Activated CD4-positive, alpha-beta T cell treated with anti-CD3 and anti-CD28 coated beads for 36 hours (primary cell): Measurements from ENCODE around the gene GPR31. TPM values are rescaled to one million over a fixed set of nuclear protein-coding genes. Genes with fewer than 3 reads are reported as not detected.

Experiments
- ATAC-seq: fragments of 200-7000 bp; cut with Tn5 transposase; one replicate; pipeline ENCODE4 v1.10.0; 2021; ENCODE audit warnings: mild to moderate bottlenecking, moderate library complexity
- CTCF ChIA-PET: fragments of 350-600 bp; sonication (Branson Sonifier 250); formaldehyde crosslinking; loops from one replicate; lab custom pipeline; 2021; ENCODE audit warnings: antibody characterized with exemption; lab: Charles Lee
- POLR2A ChIA-PET: fragments of 350-600 bp; sonication (Branson Sonifier 250); formaldehyde crosslinking; loops from one replicate; lab custom pipeline; 2021; ENCODE audit warnings: antibody characterized with exemption, inconsistent platforms; lab: Charles Lee
- DNase-seq: peaks from one replicate; pipeline ENCODE4 v3.0.0-alpha.2; 2020
- H3K27ac Mint-ChIP-seq: one replicate; pipeline ENCODE4 v1.8.0; 2021; ENCODE audit warnings: mixed read lengths
- H3K27me3 Mint-ChIP-seq: one replicate; pipeline ENCODE4 v1.8.0; 2021; ENCODE audit warnings: mixed read lengths
- H3K36me3 Mint-ChIP-seq: one replicate; pipeline ENCODE4 v1.8.0; 2021; ENCODE audit warnings: low read depth, mixed read lengths
- H3K4me1 Mint-ChIP-seq: one replicate; pipeline ENCODE4 v1.8.0; 2021; ENCODE audit warnings: mixed read lengths
- H3K4me3 Mint-ChIP-seq: one replicate; pipeline ENCODE4 v1.8.0; 2021; ENCODE audit warnings: mild to moderate bottlenecking, moderate library complexity, mixed read lengths
- H3K9me3 Mint-ChIP-seq: one replicate; pipeline ENCODE4 v1.8.0; 2021; ENCODE audit warnings: low read depth, mixed read lengths
- intact Hi-C, 2 experiments: fragments of 100-400 bp; cut with DNase I in 1 of 2; cut with micrococcal nuclease in 1 of 2; formaldehyde crosslinking; loops; one replicate each; pipeline versions ENCODE4 v1.14.2 to v1.15.1; 2022 to 2024; cut with DNase I, micrococcal nuclease
- total RNA-seq, 2 experiments: library from RNA; stranded (reverse); gene quantifications; one replicate each; pipeline ENCODE4 v1.2.3, GENCODE V29; 2021

GPR31 gene
- total RNA-seq, 2 experiments from 2014 or later, result not detected

- ChIA-PET POLR2A (no interaction called here), CTCF (no interaction called here)
- Mint-ChIP-seq H3K27ac (no peak overlapping the region), H3K9me3 (no peaks in the 10 kb centered on the region), H3K4me3 (no peak overlapping the region), H3K27me3 (no peaks in the 10 kb centered on the region), H3K36me3 (no peaks in the 10 kb centered on the region), H3K4me1 (peaks cover 40% of the 10 kb centered on the region)
- DNase-seq (no peak), ATAC-seq (no peak)
- intact Hi-C loops, result no loop called here
Measured at GRCh38 chr6:167124753-167125152, 33.0 kb downstream of the GPR31 start.

GRCh38 chr6:167122827-167123657 lies 34.7 kb downstream of the GPR31 start, which contains the start of gene CCR6:
Gene CCR6 (plus strand): TSS chr6:167123096. CDS start chr6:167136135, 13,039 bp downstream.
- ATAC-seq (no peak), DNase-seq (no peak)
- Mint-ChIP-seq H3K9me3 (no peaks in the 10 kb centered on the region), H3K27ac (peak within 1 kb of the TSS; percentile 2), H3K4me3 (no peak within 1 kb of the TSS), H3K27me3 (no peaks in the 10 kb centered on the region), H3K36me3 (no peaks in the 10 kb centered on the region), H3K4me1 (peaks cover 53% of the 10 kb centered on the region)
- intact Hi-C loops, result no loop called here
- CTCF ChIA-PET, result interaction anchor here (0.7 to 1.5 kb wide), 3 partner anchors 11 to 19 kb away, joined by 3 read pairs; no protein-coding TSS in a partner anchor
- POLR2A ChIA-PET, result no interaction called here

- POLR2A ChIA-PET, result no interaction called here
- intact Hi-C loops, result no loop called here
- no peaks in the 10 kb centered on the region for H3K9me3 Mint-ChIP-seq
- H3K4me3 Mint-ChIP-seq, result no peak overlapping the region
- H3K27ac Mint-ChIP-seq, result peak overlapping the region; percentile 2
- peaks cover 58% of the 10 kb centered on the region for H3K4me1 Mint-ChIP-seq
- no peak for ATAC-seq
- DNase-seq, result no peak
- CTCF ChIA-PET, result interaction anchor here (0.5 to 1.5 kb wide), 6 partner anchors 12 to 234 kb away, joined by 3 read pairs; no protein-coding TSS in a partner anchor
- H3K36me3 Mint-ChIP-seq, result no peaks in the 10 kb centered on the region
- no peaks in the 10 kb centered on the region for H3K27me3 Mint-ChIP-seq
Measured at GRCh38 chr6:167122041-167122826, 35.5 kb downstream of the GPR31 start.

DNA sequence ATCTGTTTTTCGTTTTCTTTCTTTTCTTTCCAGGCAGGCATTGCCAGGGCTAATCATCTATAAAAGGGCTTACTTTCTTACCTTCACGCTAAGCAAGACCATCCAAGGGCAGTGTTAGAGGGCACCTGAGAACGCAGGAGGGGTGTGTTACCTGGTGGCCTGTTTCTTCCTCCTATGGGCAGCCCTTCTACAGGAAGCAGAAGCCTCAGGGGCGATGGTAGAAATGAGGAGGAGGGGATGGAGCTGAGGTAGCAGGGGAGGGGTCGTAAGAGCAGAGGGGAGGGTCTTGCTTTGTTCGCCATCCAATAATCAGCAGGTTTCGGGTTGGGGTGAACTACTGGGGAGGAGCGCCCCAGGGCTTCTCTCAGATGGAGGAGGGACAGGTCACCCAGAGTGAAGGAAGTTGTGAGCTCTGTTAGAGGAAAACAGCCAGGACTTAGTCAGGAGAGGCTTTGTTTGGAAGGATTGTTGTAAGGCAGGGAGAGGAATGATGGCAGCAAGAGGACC lies 36.4 kb downstream of the GPR31 start:
- intact Hi-C loops, result no loop called here
- Mint-ChIP-seq H3K36me3 (no peaks in the 10 kb centered on the region), H3K4me3 (no peak overlapping the region), H3K4me1 (peaks cover 58% of the 10 kb centered on the region), H3K27ac (peak overlapping the region; percentile 70), H3K27me3 (no peaks in the 10 kb centered on the region), H3K9me3 (no peaks in the 10 kb centered on the region)
- ChIA-PET CTCF (interaction anchor here (0.5 to 1.0 kb wide), 6 partner anchors 15 to 234 kb away, joined by 3 to 4 read pairs (median 3); no protein-coding TSS in a partner anchor), POLR2A (no interaction called here)
- DNase-seq (no peak), ATAC-seq (no peak)

GRCh38 chr6:167120583-167120903 lies 37.2 kb downstream of the GPR31 start:
- CTCF ChIA-PET, result interaction anchor here (0.7 to 1.0 kb wide), 3 partner anchors 14 to 94 kb away, joined by 3 to 4 read pairs (median 3); no protein-coding TSS in a partner anchor
- H3K36me3 Mint-ChIP-seq, result no peaks in the 10 kb centered on the region
- H3K27ac Mint-ChIP-seq, result no peak overlapping the region

DNA sequence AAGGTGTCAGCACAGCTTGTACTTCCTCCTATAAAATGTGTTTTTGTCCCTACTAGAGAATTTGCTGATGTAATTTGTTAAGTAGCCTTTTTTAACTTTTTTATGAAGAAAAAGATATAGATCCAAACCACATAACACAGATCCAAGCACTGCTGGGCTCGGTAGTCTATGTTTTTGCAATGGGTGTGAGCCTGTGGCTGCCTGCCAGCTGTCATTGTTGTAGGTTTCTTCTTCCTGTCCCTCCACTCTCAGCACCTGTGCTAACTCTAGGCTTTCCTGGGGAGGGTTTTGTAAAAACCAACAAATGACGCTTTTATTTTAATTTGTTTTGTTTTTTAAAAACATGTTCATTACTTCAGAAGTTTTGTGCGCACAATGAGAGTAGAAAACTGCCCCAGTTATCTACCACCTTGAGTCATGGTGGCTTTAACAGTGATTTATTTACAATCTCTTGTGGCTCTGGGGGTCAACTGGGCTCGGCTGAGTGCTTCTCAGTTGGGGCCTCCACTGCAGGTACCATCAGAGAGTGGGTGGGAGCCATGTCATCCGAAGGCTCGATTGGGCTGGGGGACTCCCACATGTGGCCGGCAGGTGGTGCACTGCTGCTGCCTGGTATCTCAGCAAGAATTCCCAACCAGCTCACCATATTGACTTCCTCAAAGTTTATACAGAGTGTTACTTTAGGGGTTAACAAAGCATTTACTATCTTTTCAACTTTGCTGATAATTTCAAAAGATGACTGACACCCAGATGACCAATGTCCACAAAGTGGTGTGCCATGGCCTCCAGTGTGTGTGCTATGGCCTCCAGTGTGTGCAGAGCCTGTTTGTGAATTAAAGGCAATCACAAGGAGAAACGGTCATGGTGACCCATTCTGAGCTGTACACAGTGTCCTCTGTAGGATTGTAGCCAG lies 37.9 kb downstream of the GPR31 start:
- no peak overlapping the region for H3K27ac Mint-ChIP-seq
- H3K27me3 Mint-ChIP-seq, result no peaks in the 10 kb centered on the region
- no peaks in the 10 kb centered on the region for H3K36me3 Mint-ChIP-seq
- intact Hi-C loops, result no loop called here
- peaks cover 68% of the 10 kb centered on the region for H3K4me1 Mint-ChIP-seq
- ChIA-PET POLR2A (no interaction called here), CTCF (interaction anchor here (1.0 kb wide), 1 partner anchor 13 kb away, joined by 4 read pairs; no protein-coding TSS in a partner anchor)
- H3K9me3 Mint-ChIP-seq, result no peaks in the 10 kb centered on the region
- H3K4me3 Mint-ChIP-seq, result no peak overlapping the region
- ATAC-seq (no peak), DNase-seq (peak; percentile 38)

More at GRCh38 chr6:167120583-167120903, 37.2 kb downstream of the GPR31 start:
- intact Hi-C loops, result no loop called here
- POLR2A ChIA-PET, result no interaction called here
- Mint-ChIP-seq H3K9me3 (no peaks in the 10 kb centered on the region), H3K27me3 (no peaks in the 10 kb centered on the region), H3K4me3 (no peak overlapping the region), H3K4me1 (peaks cover 64% of the 10 kb centered on the region)
- no peak for ATAC-seq
- no peak for DNase-seq

DNA sequence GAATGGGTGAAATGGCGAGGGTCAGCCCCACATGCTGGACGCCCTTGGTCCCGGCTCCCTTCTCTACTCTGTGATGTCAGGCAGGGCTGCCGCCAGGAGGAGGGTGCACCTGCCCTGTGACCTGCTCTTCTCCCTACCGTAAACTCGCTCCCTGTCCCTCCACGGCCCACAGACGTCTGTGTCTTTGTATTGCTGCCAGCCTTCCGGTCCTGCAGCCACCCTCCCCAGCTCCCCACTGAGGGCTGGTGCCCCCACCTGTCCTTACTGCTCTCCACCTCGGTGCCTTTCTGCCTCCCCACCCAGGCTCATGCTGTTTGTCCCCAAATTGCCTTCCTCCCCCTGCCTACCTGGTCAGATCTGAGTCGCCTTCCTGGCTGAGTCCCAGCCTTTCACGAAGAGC lies 38.9 kb downstream of the GPR31 start:
- CTCF ChIA-PET, result no interaction called here
- POLR2A ChIA-PET, result interaction anchor here (1.3 kb wide), 1 partner anchor 71 kb away, joined by 3 read pairs; no protein-coding TSS in a partner anchor
- Mint-ChIP-seq H3K4me3 (peak overlapping the region; percentile 26), H3K4me1 (peaks cover 70% of the 10 kb centered on the region), H3K27ac (peak overlapping the region; percentile 69), H3K9me3 (no peaks in the 10 kb centered on the region), H3K36me3 (no peaks in the 10 kb centered on the region), H3K27me3 (no peaks in the 10 kb centered on the region)
- intact Hi-C loops, result loop anchor here in 1 of 2 experiments (1.0 kb wide), 1 partner anchor 120 kb away; the partner anchor contains the start of gene CEP43
- ATAC-seq (no peak), DNase-seq (no peak)

- Mint-ChIP-seq H3K4me1 (peaks cover 74% of the 10 kb centered on the region), H3K36me3 (no peaks in the 10 kb centered on the region), H3K4me3 (no peak overlapping the region), H3K9me3 (no peaks in the 10 kb centered on the region), H3K27me3 (no peaks in the 10 kb centered on the region), H3K27ac (peak overlapping the region; percentile 8)
- ATAC-seq, result peak; percentile 11
- ChIA-PET POLR2A (interaction anchor here (1.3 kb wide), 1 partner anchor 71 kb away, joined by 3 read pairs; no protein-coding TSS in a partner anchor), CTCF (interaction anchor here (0.6 to 1.2 kb wide), 3 partner anchors 11 to 235 kb away, joined by 3 to 4 read pairs (median 4); no protein-coding TSS in a partner anchor)
- intact Hi-C loops, result loop anchor here in 1 of 2 experiments (1.0 kb wide), 1 partner anchor 119 kb away; the partner anchor contains the start of gene CEP43
- DNase-seq, result no peak
Measured at GRCh38 chr6:167118006-167118405, 39.8 kb downstream of the GPR31 start.

GRCh38 chr6:167116838-167117228 lies 40.9 kb downstream of the GPR31 start:
- no peak for ATAC-seq
- POLR2A ChIA-PET, result interaction anchor here (1.1 kb wide), 1 partner anchor 69 kb away, joined by 4 read pairs; no protein-coding TSS in a partner anchor

DNA sequence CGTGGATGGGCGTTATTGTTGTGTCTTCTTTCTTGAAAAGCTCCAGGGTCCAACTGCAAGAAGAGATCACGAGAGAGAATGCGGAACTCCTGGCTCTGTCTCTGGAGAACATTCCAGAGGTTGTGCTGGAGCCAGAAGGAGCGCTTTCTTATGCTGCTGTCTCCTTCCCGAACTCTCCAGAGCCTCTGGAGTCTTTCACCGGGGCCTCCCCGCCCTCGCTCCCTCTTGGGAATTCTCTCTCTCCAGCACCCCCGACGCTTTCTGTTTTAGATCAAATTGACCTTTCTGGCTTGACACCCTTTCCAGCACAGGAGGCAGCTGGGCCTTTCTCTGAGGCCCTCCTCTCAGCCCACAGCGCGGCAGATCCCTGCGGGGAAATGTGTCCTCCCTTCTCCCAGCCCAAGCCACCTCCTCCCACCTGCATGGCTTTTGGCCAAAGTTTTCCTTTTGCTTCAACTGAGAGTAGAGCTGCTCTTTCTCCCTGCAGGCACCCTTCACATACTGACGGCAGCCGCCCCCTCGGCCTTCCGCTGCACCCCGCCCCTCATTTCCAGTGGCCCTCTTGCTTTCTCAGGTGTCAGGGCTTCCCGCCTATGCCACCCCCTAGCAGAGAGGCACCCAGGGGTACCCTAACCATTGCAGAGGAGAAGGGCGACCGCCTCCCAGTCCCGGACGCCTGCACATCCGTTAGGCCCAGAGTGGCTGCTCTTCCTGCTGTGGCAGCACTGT lies 41.5 kb downstream of the GPR31 start:
- peaks cover 78% of the 10 kb centered on the region for H3K4me1 Mint-ChIP-seq

More at GRCh38 chr6:167116838-167117228, 40.9 kb downstream of the GPR31 start:
- H3K27ac Mint-ChIP-seq, result no peak overlapping the region
- CTCF ChIA-PET, result no interaction called here
- DNase-seq, result no peak
- H3K36me3 Mint-ChIP-seq, result no peaks in the 10 kb centered on the region
- H3K27me3 Mint-ChIP-seq, result no peaks in the 10 kb centered on the region
- no peaks in the 10 kb centered on the region for H3K9me3 Mint-ChIP-seq
- H3K4me3 Mint-ChIP-seq, result no peak overlapping the region
- H3K4me1 Mint-ChIP-seq, result peaks cover 80% of the 10 kb centered on the region
- intact Hi-C loops, result no loop called here

More for the DNA sequence above, 41.5 kb downstream of the GPR31 start:
- Mint-ChIP-seq H3K27me3 (no peaks in the 10 kb centered on the region), H3K9me3 (no peaks in the 10 kb centered on the region), H3K4me3 (no peak overlapping the region), H3K36me3 (no peaks in the 10 kb centered on the region), H3K27ac (peak overlapping the region; percentile 0)
- intact Hi-C loops, result no loop called here
- no peak for DNase-seq
- no peak for ATAC-seq
- POLR2A ChIA-PET, result interaction anchor here (1.1 kb wide), 1 partner anchor 68 kb away, joined by 4 read pairs; no protein-coding TSS in a partner anchor
- CTCF ChIA-PET, result interaction anchor here (0.6 to 0.7 kb wide), 2 partner anchors 325 to 562 kb away, joined by 3 read pairs; no protein-coding TSS in a partner anchor
